CD4-positive, alpha-beta memory T cell (primary cell): ENCODE results near the gene CXADR. TPM values are rescaled to one million over a fixed set of nuclear protein-coding genes. Genes with fewer than 3 reads are reported as not detected.

Experiments
- CTCF ChIA-PET: fragments of 350-600 bp; sonication (Branson Sonifier 250); formaldehyde crosslinking; loops from one replicate; lab custom pipeline; 2021; ENCODE audit warnings: inconsistent platforms; ENCODE audit not compliant: partially characterized antibody; lab: Charles Lee
- POLR2A ChIA-PET: fragments of 350-600 bp; sonication (Branson Sonifier 250); formaldehyde crosslinking; loops from one replicate; lab custom pipeline; 2021; ENCODE audit not compliant: partially characterized antibody; lab: Charles Lee
- DNase-seq, 5 donors: peaks; one replicate each; pipeline versions ENCODE4 v3.0.0 to v3.0.0-alpha.2; 2020 to 2022; ENCODE audit warnings: mixed read lengths in 1 of 5
- H3K27ac ChIP-seq: one replicate; pipeline ENCODE4 v1.7.0; 2013; ENCODE audit warnings: low read depth, low read length
- H3K27me3 ChIP-seq: 2 replicates; pipeline ENCODE4 v1.7.0; 2013; ENCODE audit warnings: mild to moderate bottlenecking, low read length, moderate library complexity; ENCODE audit not compliant: insufficient read depth
- H3K36me3 ChIP-seq: 2 replicates; pipeline ENCODE4 v1.7.0; 2013; ENCODE audit warnings: mild to moderate bottlenecking, low read length, moderate library complexity; ENCODE audit not compliant: insufficient read depth
- H3K4me1 ChIP-seq: 2 replicates; pipeline ENCODE4 v1.7.0; 2013; ENCODE audit warnings: mild to moderate bottlenecking, low read length, moderate library complexity; ENCODE audit not compliant: insufficient read depth
- H3K4me3 ChIP-seq, 2 donors: one replicate each; pipeline ENCODE4 v1.7.0; 2013; ENCODE audit warnings: low read length in 2 of 2, mild to moderate bottlenecking in 1 of 2
- H3K9me3 ChIP-seq, 2 donors: one replicate each; pipeline ENCODE4 v1.7.0; 2013; ENCODE audit warnings: low read length in 2 of 2, control low read depth in 1 of 2; ENCODE audit not compliant: control insufficient read depth in 1 of 2
- H3K27ac Mint-ChIP-seq, 7 donors: one replicate each; pipeline ENCODE4 v1.8.0; 2020 to 2021; ENCODE audit warnings: mixed read lengths in 7 of 7, mild to moderate bottlenecking in 6 of 7, inconsistent platforms in 3 of 7, moderate library complexity in 3 of 7
- H3K27me3 Mint-ChIP-seq, 2 donors: one replicate each; pipeline ENCODE4 v1.8.0; 2020 to 2021; ENCODE audit warnings: mixed read lengths in 2 of 2
- H3K36me3 Mint-ChIP-seq, 2 donors: one replicate each; pipeline ENCODE4 v1.8.0; 2020 to 2021; ENCODE audit warnings: mixed read lengths in 2 of 2, inconsistent platforms in 1 of 2, mild to moderate bottlenecking in 1 of 2
- H3K4me1 Mint-ChIP-seq, 4 donors: one replicate each; pipeline ENCODE4 v1.8.0; 2020 to 2021; ENCODE audit warnings: mixed read lengths in 4 of 4, mild to moderate bottlenecking in 1 of 4
- H3K4me3 Mint-ChIP-seq, 8 donors: one replicate each; pipeline ENCODE4 v1.8.0; 2020 to 2021; ENCODE audit warnings: mixed read lengths in 8 of 8, mild to moderate bottlenecking in 7 of 8, moderate library complexity in 6 of 8, inconsistent platforms in 3 of 8
- H3K9me3 Mint-ChIP-seq, 8 donors: one replicate each; pipeline ENCODE4 v1.8.0; 2020 to 2021; ENCODE audit warnings: mixed read lengths in 8 of 8, mild to moderate bottlenecking in 5 of 8, inconsistent platforms in 3 of 8, moderate library complexity in 1 of 8
- intact Hi-C: fragments of 100-400 bp; cut with micrococcal nuclease; formaldehyde crosslinking; loops from one replicate; pipeline ENCODE4 v1.15.1; 2023
- polyA plus RNA-seq, 2 donors: library from polyadenylated mRNA; unstranded; fragments of 300-500 nt; fragmentation: Illumina TruSeq; gene quantifications; one replicate each; pipeline ENCODE4 v1.2.3, GENCODE V29; 2021
- total RNA-seq, 2 experiments: library from RNA; stranded (reverse); gene quantifications; one replicate each; pipeline ENCODE4 v1.2.3, GENCODE V29; 2021

CXADR gene
- total and polyA plus RNA-seq, 4 experiments from 2014 or later = 0.13 to 1.4 (median 0.82) TPM

GRCh38 chr21:17527711-17528110 lies 14.9 kb downstream of the CXADR start:
- H3K9me3 ChIP-seq = no peaks in the 10 kb centered on the region
- H3K4me1 Mint-ChIP-seq = no peaks in the 10 kb centered on the region
- CTCF ChIA-PET = no interaction called here

GRCh38 chr21:17529648-17530047 lies 16.8 kb downstream of the CXADR start:
- H3K36me3 ChIP-seq = no peaks in the 10 kb centered on the region
- intact Hi-C loops = no loop called here
- ChIA-PET CTCF (no interaction called here), POLR2A (no interaction called here)
- H3K4me3 ChIP-seq = no peak overlapping the region
- Mint-ChIP-seq H3K36me3 (no peaks in the 10 kb centered on the region), H3K27ac (no peak overlapping the region), H3K4me1 (no peaks in the 10 kb centered on the region), H3K9me3 (no peaks in the 10 kb centered on the region), H3K4me3 (no peak overlapping the region), H3K27me3 (no peaks in the 10 kb centered on the region)
- no peaks in the 10 kb centered on the region for H3K9me3 ChIP-seq
- no peaks in the 10 kb centered on the region for H3K27me3 ChIP-seq
- no peak overlapping the region for H3K27ac ChIP-seq
- H3K4me1 ChIP-seq = no peaks in the 10 kb centered on the region
- no peak for DNase-seq

More at GRCh38 chr21:17527711-17528110, 14.9 kb downstream of the CXADR start:
- no peaks in the 10 kb centered on the region for H3K4me1 ChIP-seq
- H3K4me3 Mint-ChIP-seq = no peak overlapping the region
- intact Hi-C loops = no loop called here
- H3K27ac ChIP-seq = no peak overlapping the region
- no peak for DNase-seq
- no peaks in the 10 kb centered on the region for H3K27me3 ChIP-seq
- H3K4me3 ChIP-seq = no peak overlapping the region
- no peaks in the 10 kb centered on the region for H3K36me3 ChIP-seq
- H3K9me3 Mint-ChIP-seq = no peaks in the 10 kb centered on the region
- H3K27me3 Mint-ChIP-seq = peaks cover 0 to 3% of the 10 kb centered on the region in 2 donors
- POLR2A ChIA-PET = no interaction called here
- H3K36me3 Mint-ChIP-seq = no peaks in the 10 kb centered on the region
- H3K27ac Mint-ChIP-seq = no peak overlapping the region

DNA sequence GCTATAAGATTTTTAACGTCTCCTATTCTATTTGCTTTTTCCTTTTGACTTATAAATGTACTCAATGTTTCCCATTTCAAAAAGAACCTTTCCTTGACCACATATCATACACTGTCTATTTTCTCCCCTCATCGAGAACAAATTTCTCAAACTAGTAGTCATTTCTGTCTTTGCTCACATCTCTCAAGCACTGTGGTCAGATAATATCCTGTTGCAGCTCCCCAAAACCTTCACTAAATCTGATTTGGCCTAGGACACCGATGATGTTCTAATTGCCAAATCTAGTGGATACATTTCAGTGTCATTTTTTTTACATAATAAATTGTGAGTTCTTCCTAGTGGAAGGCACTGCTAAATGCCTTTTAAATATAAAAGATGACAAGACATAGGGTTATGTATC lies 19.4 kb downstream of the CXADR start:
- Mint-ChIP-seq H3K4me1 (peaks cover 0 to 1% (median 0%) of the 10 kb centered on the region in 4 donors), H3K9me3 (no peaks in the 10 kb centered on the region), H3K4me3 (no peak overlapping the region), H3K27ac (no peak overlapping the region), H3K36me3 (no peaks in the 10 kb centered on the region), H3K27me3 (peaks cover 0 to 2% of the 10 kb centered on the region in 2 donors)
- H3K9me3 ChIP-seq = no peaks in the 10 kb centered on the region
- ChIA-PET POLR2A (no interaction called here), CTCF (no interaction called here)
- no peaks in the 10 kb centered on the region for H3K36me3 ChIP-seq
- H3K27me3 ChIP-seq = no peaks in the 10 kb centered on the region
- intact Hi-C loops = no loop called here
- H3K4me1 ChIP-seq = no peaks in the 10 kb centered on the region
- no peak overlapping the region for H3K4me3 ChIP-seq
- DNase-seq = no peak
- no peak overlapping the region for H3K27ac ChIP-seq

- Histone ChIP-seq H3K36me3 (no peaks in the 10 kb centered on the region), H3K9me3 (no peaks in the 10 kb centered on the region), H3K27me3 (no peaks in the 10 kb centered on the region), H3K4me1 (no peaks in the 10 kb centered on the region), H3K4me3 (no peak overlapping the region), H3K27ac (no peak overlapping the region)
- H3K4me3 Mint-ChIP-seq = peak overlapping the region in 1 of 8 donors; percentile 1
- no peak for DNase-seq
- H3K4me1 Mint-ChIP-seq = peaks cover 0 to 1% (median 0%) of the 10 kb centered on the region in 4 donors
- intact Hi-C loops = no loop called here
- peaks cover 0 to 1% of the 10 kb centered on the region in 2 donors for H3K36me3 Mint-ChIP-seq
- ChIA-PET CTCF (interaction anchor here (1.2 kb wide), 1 partner anchor 49 kb away, joined by 3 read pairs; no protein-coding TSS in a partner anchor), POLR2A (no interaction called here)
- H3K27me3 Mint-ChIP-seq = peaks cover under 1 to 8% of the 10 kb centered on the region in 2 donors
- H3K27ac Mint-ChIP-seq = no peak overlapping the region
- H3K9me3 Mint-ChIP-seq = peaks cover 0 to 2% (median 0%) of the 10 kb centered on the region in 8 donors
Measured at GRCh38 chr21:17536381-17536780, 23.5 kb downstream of the CXADR start.

DNA sequence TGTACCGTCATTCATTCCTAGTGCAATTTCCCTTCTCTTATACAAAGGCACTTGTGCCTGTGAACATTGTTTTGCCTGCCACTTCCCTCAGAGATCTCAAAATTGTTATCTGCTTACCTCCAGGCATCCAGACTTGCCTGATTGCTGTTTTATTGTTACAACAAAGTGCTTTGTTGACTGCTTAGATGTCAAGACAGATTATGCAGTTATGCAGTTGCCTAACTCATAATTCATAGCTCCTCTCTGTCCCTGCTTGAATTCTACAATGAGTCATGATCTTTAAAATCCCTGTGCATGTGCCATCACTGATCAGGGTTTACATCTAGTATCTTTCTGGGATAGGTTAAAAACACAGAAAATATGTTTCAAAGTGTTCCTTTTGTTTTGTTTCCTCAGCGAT lies 24.5 kb downstream of the CXADR start:
- no peak overlapping the region for H3K27ac Mint-ChIP-seq
- H3K27me3 Mint-ChIP-seq = peaks cover 3 to 8% of the 10 kb centered on the region in 2 donors
- intact Hi-C loops = no loop called here
- H3K4me1 Mint-ChIP-seq = peaks cover 0 to 1% (median 0%) of the 10 kb centered on the region in 4 donors
- DNase-seq = no peak
- Histone ChIP-seq H3K27ac (no peak overlapping the region), H3K27me3 (no peaks in the 10 kb centered on the region), H3K4me1 (no peaks in the 10 kb centered on the region), H3K36me3 (no peaks in the 10 kb centered on the region), H3K4me3 (no peak overlapping the region), H3K9me3 (no peaks in the 10 kb centered on the region)
- CTCF ChIA-PET = interaction anchor here (1.2 to 1.4 kb wide), 2 partner anchors 25 to 49 kb away, joined by 3 read pairs; partner anchors contain the start of gene CXADR
- POLR2A ChIA-PET = no interaction called here
- no peak overlapping the region for H3K4me3 Mint-ChIP-seq
- H3K9me3 Mint-ChIP-seq = peaks cover 0 to 2% (median 0%) of the 10 kb centered on the region in 8 donors
- H3K36me3 Mint-ChIP-seq = peaks cover 0 to 4% of the 10 kb centered on the region in 2 donors

- no peak overlapping the region for H3K4me3 Mint-ChIP-seq
- no peaks in the 10 kb centered on the region for H3K27me3 ChIP-seq
- ChIA-PET CTCF (interaction anchor here (1.4 kb wide), 1 partner anchor 26 kb away, joined by 3 read pairs; the partner anchor contains the start of gene CXADR), POLR2A (no interaction called here)
- no peak overlapping the region for H3K27ac Mint-ChIP-seq
- H3K9me3 Mint-ChIP-seq = peaks cover 0 to 2% (median 0%) of the 10 kb centered on the region in 8 donors
- H3K9me3 ChIP-seq = no peaks in the 10 kb centered on the region
- DNase-seq = no peak
- no peaks in the 10 kb centered on the region for H3K4me1 ChIP-seq
- H3K36me3 Mint-ChIP-seq = peaks cover 0 to 4% of the 10 kb centered on the region in 2 donors
- peaks cover 0 to 1% (median 0%) of the 10 kb centered on the region in 4 donors for H3K4me1 Mint-ChIP-seq
- peaks cover 3 to 8% of the 10 kb centered on the region in 2 donors for H3K27me3 Mint-ChIP-seq
- no peak overlapping the region for H3K27ac ChIP-seq
- no peak overlapping the region for H3K4me3 ChIP-seq
- intact Hi-C loops = no loop called here
- H3K36me3 ChIP-seq = no peaks in the 10 kb centered on the region
Measured at GRCh38 chr21:17538576-17538975, 25.7 kb downstream of the CXADR start.

GRCh38 chr21:17539323-17539722 lies 26.5 kb downstream of the CXADR start:
- peaks cover 3 to 8% of the 10 kb centered on the region in 2 donors for H3K27me3 Mint-ChIP-seq
- H3K4me3 Mint-ChIP-seq = no peak overlapping the region
- peaks cover 0 to 1% (median 0%) of the 10 kb centered on the region in 4 donors for H3K4me1 Mint-ChIP-seq
- peaks cover 0 to 2% (median 0%) of the 10 kb centered on the region in 8 donors for H3K9me3 Mint-ChIP-seq
- POLR2A ChIA-PET = no interaction called here
- H3K27ac Mint-ChIP-seq = no peak overlapping the region
- CTCF ChIA-PET = no interaction called here
- H3K27me3 ChIP-seq = no peaks in the 10 kb centered on the region
- H3K4me1 ChIP-seq = no peaks in the 10 kb centered on the region
- no peak for DNase-seq
- H3K4me3 ChIP-seq = no peak overlapping the region
- no peaks in the 10 kb centered on the region for H3K9me3 ChIP-seq
- no peaks in the 10 kb centered on the region for H3K36me3 ChIP-seq
- H3K36me3 Mint-ChIP-seq = peaks cover 0 to 4% of the 10 kb centered on the region in 2 donors
- H3K27ac ChIP-seq = no peak overlapping the region
- intact Hi-C loops = no loop called here
